Measurements from ENCODE around the gene PTEN.
"Not testable (repeated sequence)": the region's sequence is repeated elsewhere in the genome, so short reads cannot be mapped to it uniquely, and the experiment has no call there.

Gene PTEN

GRCh38 chr10:87863053-87863943 lies at the start of gene PTEN, which contains the start of gene KLLN:
TSS of gene PTEN (plus strand) at chr10:87863625. CDS start at chr10:87864470, 845 bp downstream.
TSS of gene KLLN (minus strand) at chr10:87863533. CDS start at chr10:87862487, 1,046 bp downstream.
- peak; percentile 95 for DNase-seq

GRCh38 chr10:87816163-87816897 lies 47.1 kb upstream of the PTEN start:
- no peak for DNase-seq

GRCh38 chr10:87816898-87817608 lies 46.4 kb upstream of the PTEN start:
- DNase-seq, result no peak

GRCh38 chr10:87817609-87818504 lies 45.6 kb upstream of the PTEN start, which contains the start of gene ATAD1:
TSS of gene ATAD1 (minus strand) at chr10:87818226. CDS start at chr10:87814599, 3,627 bp downstream.
- DNase-seq, result peak; percentile 89

GRCh38 chr10:87818505-87819288 lies 44.7 kb upstream of the PTEN start:
- DNase-seq, result peak; percentile 67

- DNase-seq, result no peak
Observed at GRCh38 chr10:87819289-87819585, 44.2 kb upstream of the PTEN start.

GRCh38 chr10:87826653-87827052 lies 36.8 kb upstream of the PTEN start:
- no peak for DNase-seq

- no peak for DNase-seq
Observed at GRCh38 chr10:87827681-87828080, 35.7 kb upstream of the PTEN start.

GRCh38 chr10:87829051-87829450 lies 34.4 kb upstream of the PTEN start:
- DNase-seq, result not testable (repeated sequence)

- DNase-seq, result no peak
Observed at GRCh38 chr10:87829986-87830729, 33.3 kb upstream of the PTEN start.

GRCh38 chr10:87836098-87836497 lies 27.3 kb upstream of the PTEN start:
- DNase-seq, result no peak

- no peak for DNase-seq
Observed at GRCh38 chr10:87837445-87837844, 26.0 kb upstream of the PTEN start.

- DNase-seq, result no peak
Observed at GRCh38 chr10:87838650-87839049, 24.8 kb upstream of the PTEN start.

- DNase-seq, result no peak
Observed at GRCh38 chr10:87841186-87841585, 22.2 kb upstream of the PTEN start.

- no peak for DNase-seq
Observed at GRCh38 chr10:87842220-87842641, 21.2 kb upstream of the PTEN start.

GRCh38 chr10:87842776-87843497 lies 20.5 kb upstream of the PTEN start:
- no peak for DNase-seq

- DNase-seq, result no peak
Observed at GRCh38 chr10:87843714-87844113, 19.7 kb upstream of the PTEN start.

- DNase-seq, result no peak
Observed at GRCh38 chr10:87844837-87845623, 18.4 kb upstream of the PTEN start.

GRCh38 chr10:87845624-87845998 lies 17.8 kb upstream of the PTEN start:
- DNase-seq, result no peak
